SK-N-SH treated with all-trans-retinoic acid at 6 μM for 48 hours (cell line): ENCODE data around the gene ING3.

Source experiments
- GLIS3 ChIP-seq: fragments of 250-450 bp; sonication (Bioruptor Pico); IDR thresholded peaks from 2 replicates; pipeline ENCODE4 v1.5.0; 2020; ENCODE audit warnings: mild to moderate bottlenecking, moderate library complexity
- ISL1 ChIP-seq: fragments of 250-450 bp; sonication (Bioruptor Pico); IDR thresholded peaks from 2 replicates; pipeline ENCODE4 v2.1.2; 2022; ENCODE audit warnings: mild to moderate bottlenecking, moderate library complexity
- RARB ChIP-seq: fragments of 250-450 bp; sonication (Bioruptor Pico); IDR thresholded peaks from 2 replicates; pipeline ENCODE4 v1.8.0; 2021; ENCODE audit warnings: mild to moderate bottlenecking, moderate library complexity
- SNAI2 ChIP-seq: fragments of 250-450 bp; sonication (Bioruptor Pico); IDR thresholded peaks from 2 replicates; pipeline ENCODE4 v1.5.0; 2020; ENCODE audit warnings: mild to moderate bottlenecking, moderate library complexity
- ZFP3 ChIP-seq: fragments of 250-450 bp; sonication (Bioruptor Pico); IDR thresholded peaks from 2 replicates; pipeline ENCODE4 v1.5.0; 2020; ENCODE audit warnings: mild to moderate bottlenecking, moderate library complexity

- TF ChIP-seq ISL1 (CRISPR knock-in tag) (no peak), RARB (CRISPR knock-in tag) (no peak), ZFP3 (CRISPR knock-in tag) (no peak), GLIS3 (CRISPR knock-in tag) (no peak), SNAI2 (no peak)
Observed at GRCh38 chr7:120941856-120942255, 8.7 kb upstream of the ING3 start.
